Measurements from ENCODE around the gene VPS16. TPM values are rescaled to one million over a fixed set of nuclear protein-coding genes. Genes with fewer than 3 reads are reported as not detected.

The VPS16 gene
- total and polyA plus RNA-seq, 2 donors (not counting 1 experiment from before 2014, with no cell fraction given) = 32.9 to 46.1 TPM

DNA sequence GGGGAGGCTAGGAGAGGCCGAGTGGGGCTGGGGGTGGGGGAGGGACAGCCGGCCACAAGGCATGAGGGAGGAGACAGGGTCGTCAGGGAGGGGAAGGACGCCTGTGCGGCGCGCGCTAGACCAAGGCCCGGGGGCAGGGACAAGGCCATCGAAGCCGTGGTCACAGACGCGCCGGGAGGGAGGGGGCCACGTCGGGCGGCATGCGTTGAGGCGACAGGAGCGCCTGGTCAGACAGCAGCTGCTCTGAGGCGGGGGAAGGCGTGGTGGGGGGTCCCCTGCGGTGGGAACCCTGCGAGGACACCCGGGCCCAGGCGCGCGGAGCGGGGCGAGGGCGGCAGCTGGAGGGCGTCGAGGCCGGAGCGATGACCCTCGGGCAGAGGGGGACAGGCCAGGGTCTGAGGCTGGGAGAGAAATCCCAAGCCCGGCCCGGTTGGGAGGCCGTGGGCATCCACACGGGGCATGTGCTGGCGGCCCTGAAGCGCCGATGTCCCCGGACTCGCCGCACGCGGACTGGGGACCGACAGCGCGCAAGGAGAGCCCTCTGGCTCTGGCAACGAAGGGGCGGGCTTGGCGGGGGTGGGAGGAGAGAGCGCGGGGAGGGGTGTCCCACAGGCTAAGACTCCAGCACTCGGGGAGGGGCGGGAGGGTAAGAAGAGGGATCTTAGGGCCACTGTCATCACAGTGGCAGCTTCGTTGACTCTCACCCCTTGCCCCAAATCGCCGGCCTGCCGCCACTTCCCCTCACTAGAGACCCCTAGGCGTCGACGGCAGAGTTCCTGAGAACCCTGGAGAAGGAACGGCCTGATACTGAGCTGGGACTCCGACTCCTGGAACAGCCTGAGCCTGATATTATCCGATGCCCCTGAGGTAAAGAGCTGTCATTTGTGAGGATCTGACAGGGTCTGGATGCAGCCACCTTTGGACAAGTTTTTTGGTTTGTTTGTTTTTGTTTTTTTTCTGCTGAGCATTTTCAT is 19.4 kb upstream of the VPS16 start:
- no peak overlapping the region for H2AFZ ChIP-seq (ENCODE audit: low read length)
- no peaks in the 10 kb centered on the region for H3K36me3 ChIP-seq (ENCODE audit: control insufficient read depth, insufficient read depth, low read length)
- H3K9me3 ChIP-seq (ENCODE audit: control insufficient read depth, insufficient read depth, low read depth, low read length) = no peaks in the 10 kb centered on the region
- no peaks in the 10 kb centered on the region for H3K79me2 ChIP-seq (ENCODE audit: control insufficient read depth, insufficient read depth, low read length)
- H3K4me1 ChIP-seq (ENCODE audit: control insufficient read depth, extremely low read depth, insufficient read depth, low read length) = peaks cover 15% of the 10 kb centered on the region
- H4K20me1 ChIP-seq (ENCODE audit: control insufficient read depth, extremely low read depth, insufficient read depth, low read length) = no peaks in the 10 kb centered on the region
- peak; percentile 53 for TF ChIP-seq EZH2 (IDR thresholded peaks at IDR 0.05; ENCODE audit: low read length, missing control alignments)
- TF ChIP-seq, protein P1, sequence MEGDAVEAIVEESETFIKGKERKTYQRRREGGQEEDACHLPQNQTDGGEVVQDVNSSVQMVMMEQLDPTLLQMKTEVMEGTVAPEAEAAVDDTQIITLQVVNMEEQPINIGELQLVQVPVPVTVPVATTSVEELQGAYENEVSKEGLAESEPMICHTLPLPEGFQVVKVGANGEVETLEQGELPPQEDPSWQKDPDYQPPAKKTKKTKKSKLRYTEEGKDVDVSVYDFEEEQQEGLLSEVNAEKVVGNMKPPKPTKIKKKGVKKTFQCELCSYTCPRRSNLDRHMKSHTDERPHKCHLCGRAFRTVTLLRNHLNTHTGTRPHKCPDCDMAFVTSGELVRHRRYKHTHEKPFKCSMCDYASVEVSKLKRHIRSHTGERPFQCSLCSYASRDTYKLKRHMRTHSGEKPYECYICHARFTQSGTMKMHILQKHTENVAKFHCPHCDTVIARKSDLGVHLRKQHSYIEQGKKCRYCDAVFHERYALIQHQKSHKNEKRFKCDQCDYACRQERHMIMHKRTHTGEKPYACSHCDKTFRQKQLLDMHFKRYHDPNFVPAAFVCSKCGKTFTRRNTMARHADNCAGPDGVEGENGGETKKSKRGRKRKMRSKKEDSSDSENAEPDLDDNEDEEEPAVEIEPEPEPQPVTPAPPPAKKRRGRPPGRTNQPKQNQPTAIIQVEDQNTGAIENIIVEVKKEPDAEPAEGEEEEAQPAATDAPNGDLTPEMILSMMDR (conservative IDR thresholded peaks at IDR 0.05 in 1 of 2, IDR thresholded peaks at IDR 0.05 in 1 of 2; ENCODE audit: low read depth in 1 of 2, low read length in 2 of 2) = no peak
- H3K9ac ChIP-seq (ENCODE audit: insufficient read depth, low read length) = no peak overlapping the region
- no peak for DNase-seq (ENCODE audit: low read depth in 2 of 2)
- H3K27me3 ChIP-seq (ENCODE audit: control insufficient read depth, insufficient read depth, low read length) = peaks cover 18% of the 10 kb centered on the region
- no peak overlapping the region for H3K4me2 ChIP-seq (ENCODE audit: extremely low read depth, insufficient read depth, low read length)
- H3K4me3 ChIP-seq (replicated peaks in 1 of 4; ENCODE audit: control extremely low read depth in 1 of 4, insufficient read depth in 1 of 4, low read depth in 3 of 4, low read length in 4 of 4) = no peak overlapping the region
- H3K27ac ChIP-seq (ENCODE audit: insufficient read depth, low read length) = no peak overlapping the region

DNA sequence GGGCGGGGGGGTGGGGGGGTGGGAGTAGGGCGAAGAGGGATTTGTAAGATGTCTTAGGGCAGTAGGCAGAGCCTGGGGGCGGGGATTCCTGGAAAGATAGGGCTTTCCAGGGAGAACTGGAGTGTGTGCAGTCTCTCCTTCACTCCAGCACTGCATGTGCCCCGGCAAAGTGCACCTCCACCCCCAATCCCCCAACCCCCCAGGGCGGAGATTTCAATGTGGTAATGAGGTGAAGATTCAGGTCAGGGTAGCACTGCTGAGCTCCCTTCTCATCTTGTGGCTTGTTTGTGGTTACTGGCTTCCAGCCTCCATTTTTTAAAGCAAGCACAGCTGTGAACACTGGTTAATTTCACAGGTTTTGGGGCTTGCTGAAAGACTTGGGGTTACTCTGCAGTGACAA is 18.5 kb upstream of the VPS16 start:
- Histone ChIP-seq H3K36me3 (ENCODE audit: control insufficient read depth, insufficient read depth, low read length) (no peaks in the 10 kb centered on the region), H3K27ac (ENCODE audit: insufficient read depth, low read length) (no peak overlapping the region), H3K4me3 (replicated peaks in 1 of 4; ENCODE audit: control extremely low read depth in 1 of 4, insufficient read depth in 1 of 4, low read depth in 3 of 4, low read length in 4 of 4) (no peak overlapping the region), H3K4me1 (ENCODE audit: control insufficient read depth, extremely low read depth, insufficient read depth, low read length) (peaks cover 15% of the 10 kb centered on the region), H3K9ac (ENCODE audit: insufficient read depth, low read length) (no peak overlapping the region), H3K9me3 (ENCODE audit: control insufficient read depth, insufficient read depth, low read depth, low read length) (no peaks in the 10 kb centered on the region), H4K20me1 (ENCODE audit: control insufficient read depth, extremely low read depth, insufficient read depth, low read length) (no peaks in the 10 kb centered on the region), H3K4me2 (ENCODE audit: extremely low read depth, insufficient read depth, low read length) (no peak overlapping the region), H3K79me2 (ENCODE audit: control insufficient read depth, insufficient read depth, low read length) (no peaks in the 10 kb centered on the region), H3K27me3 (ENCODE audit: control insufficient read depth, insufficient read depth, low read length) (peaks cover 18% of the 10 kb centered on the region), H2AFZ (ENCODE audit: low read length) (no peak overlapping the region)
- peak in 1 of 2 donors; percentile 60 for DNase-seq (ENCODE audit: low read depth in 2 of 2)
- TF ChIP-seq, protein P1 (conservative IDR thresholded peaks at IDR 0.05 in 1 of 2, IDR thresholded peaks at IDR 0.05 in 1 of 2; ENCODE audit: low read depth in 1 of 2, low read length in 2 of 2) = no peak
- TF ChIP-seq EZH2 (IDR thresholded peaks at IDR 0.05; ENCODE audit: low read length, missing control alignments) = no peak

DNA sequence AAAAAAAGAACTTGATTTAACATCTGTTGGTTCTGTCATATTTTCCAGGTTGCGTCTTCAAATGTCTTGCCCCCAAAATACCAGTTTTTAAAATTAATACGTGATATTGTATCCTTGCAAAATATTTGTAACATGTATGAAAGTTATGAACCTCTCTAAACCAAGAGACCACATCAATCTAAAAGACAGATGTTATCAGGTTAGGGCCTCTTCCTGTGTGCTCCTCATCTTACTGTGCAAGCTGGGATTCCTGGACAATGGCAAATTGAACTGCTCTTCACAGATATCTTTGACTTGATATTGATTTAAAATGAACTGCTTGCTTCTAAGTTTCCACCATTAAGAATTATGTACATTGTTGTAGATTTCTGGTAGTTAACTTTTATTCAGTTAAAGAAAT is 14.8 kb upstream of the VPS16 start:
- TF ChIP-seq, protein P1 (conservative IDR thresholded peaks at IDR 0.05 in 1 of 2, IDR thresholded peaks at IDR 0.05 in 1 of 2; ENCODE audit: low read depth in 1 of 2, low read length in 2 of 2) = no peak
- TF ChIP-seq EZH2 (IDR thresholded peaks at IDR 0.05; ENCODE audit: low read length, missing control alignments) = no peak
- Histone ChIP-seq H3K27ac (ENCODE audit: insufficient read depth, low read length) (no peak overlapping the region), H3K4me2 (ENCODE audit: extremely low read depth, insufficient read depth, low read length) (no peak overlapping the region), H3K4me1 (ENCODE audit: control insufficient read depth, extremely low read depth, insufficient read depth, low read length) (peaks cover 5% of the 10 kb centered on the region), H3K4me3 (replicated peaks in 1 of 4; ENCODE audit: control extremely low read depth in 1 of 4, insufficient read depth in 1 of 4, low read depth in 3 of 4, low read length in 4 of 4) (no peak overlapping the region), H2AFZ (ENCODE audit: low read length) (no peak overlapping the region), H4K20me1 (ENCODE audit: control insufficient read depth, extremely low read depth, insufficient read depth, low read length) (no peaks in the 10 kb centered on the region), H3K9me3 (ENCODE audit: control insufficient read depth, insufficient read depth, low read depth, low read length) (no peaks in the 10 kb centered on the region), H3K9ac (ENCODE audit: insufficient read depth, low read length) (no peak overlapping the region), H3K27me3 (ENCODE audit: control insufficient read depth, insufficient read depth, low read length) (peaks cover 15% of the 10 kb centered on the region), H3K79me2 (ENCODE audit: control insufficient read depth, insufficient read depth, low read length) (no peaks in the 10 kb centered on the region), H3K36me3 (ENCODE audit: control insufficient read depth, insufficient read depth, low read length) (no peaks in the 10 kb centered on the region)
- DNase-seq (ENCODE audit: low read depth in 2 of 2) = no peak

All from fibroblast of lung (primary cell).